HEK293 (cell line): Measurements from ENCODE around the gene CXCL14.

Experiments used
- CTCF ChIA-PET: fragments of 350-600 bp; formaldehyde crosslinking; extraction: SDS; loops from one replicate; lab custom pipeline; 2021; ENCODE audit warnings: antibody characterized with exemption; lab: Yijun Ruan, JAX
- POLR2A ChIA-PET: fragments of 300-600 bp; formaldehyde crosslinking; extraction: SDS; loops from one replicate; lab custom pipeline; 2020; ENCODE audit warnings: antibody characterized with exemption, inconsistent platforms; lab: Yijun Ruan, JAX
- H3K27ac ChIP-seq: fragments of 200-500 bp; sonication (Bioruptor generic); 2 replicates; pipeline ENCODE4 v1.5.1; 2014; ENCODE audit warnings: low read depth, low read length, control low read depth, inconsistent platforms; ENCODE audit errors: extremely low read depth
- H3K36me3 ChIP-seq, 2 experiments: fragments of 200-500 bp in 1 of 2; sonication (Bioruptor generic) in 1 of 2; 1 replicate in 1 of 2; 2 replicates in 1 of 2; pipeline ENCODE4 v1.5.1; 2014 to 2017; ENCODE audit warnings: inconsistent platforms in 2 of 2, low read length in 2 of 2; ENCODE audit not compliant: control insufficient read depth in 2 of 2, insufficient read depth in 1 of 2
- H3K4me1 ChIP-seq: fragments of 200-500 bp; sonication (Bioruptor generic); 2 replicates; pipeline ENCODE4 v1.5.1; 2014; ENCODE audit warnings: mild to moderate bottlenecking, low read length, inconsistent platforms; ENCODE audit not compliant: control insufficient read depth, insufficient read depth
- H3K4me3 ChIP-seq: 2 replicates; pipeline ENCODE4 v1.5.1; 2011; ENCODE audit warnings: low read depth, mild to moderate bottlenecking, control low read depth, low read length, moderate library complexity
- H3K9me3 ChIP-seq: fragments of 200-500 bp; sonication (Bioruptor generic); 2 replicates; pipeline ENCODE4 v1.5.1; 2014; ENCODE audit warnings: low read depth, low read length, inconsistent platforms; ENCODE audit not compliant: control insufficient read depth, insufficient read depth
- CTCF ChIP-seq: fragments of 450-650 bp; formaldehyde crosslinking; IDR thresholded peaks from 2 replicates; pipeline ENCODE4 v1.5.1; 2016; ENCODE audit warnings: missing biosample characterization, missing genetic modification characterization
- GLI4 ChIP-seq: fragments of 450-650 bp; formaldehyde crosslinking; IDR thresholded peaks from 2 replicates; pipeline ENCODE4 v1.5.1; 2016; ENCODE audit warnings: missing biosample characterization, missing genetic modification characterization
- GLIS1 ChIP-seq: fragments of 450-650 bp; formaldehyde crosslinking; IDR thresholded peaks from 2 replicates; pipeline ENCODE4 v1.5.1; 2016; ENCODE audit warnings: missing biosample characterization, missing genetic modification characterization
- GLIS2 ChIP-seq: fragments of 450-650 bp; formaldehyde crosslinking; IDR thresholded peaks from 2 replicates; pipeline ENCODE4 v1.5.1; 2016; ENCODE audit warnings: missing biosample characterization, missing genetic modification characterization
- HOXA7 ChIP-seq: sonication (generic); formaldehyde crosslinking; IDR thresholded peaks from 2 replicates; pipeline ENCODE4 v1.8.1; 2022; ENCODE audit warnings: missing genetic modification reagents, borderline replicate concordance
- PRDM4 ChIP-seq: fragments of 450-650 bp; formaldehyde crosslinking; IDR thresholded peaks from 2 replicates; pipeline ENCODE4 v1.5.1; 2017; ENCODE audit warnings: missing biosample characterization, missing genetic modification characterization
- SALL2 ChIP-seq: fragments of 450-650 bp; formaldehyde crosslinking; IDR thresholded peaks from 2 replicates; pipeline ENCODE4 v1.5.0; 2017; ENCODE audit warnings: missing biosample characterization, mild to moderate bottlenecking, missing genetic modification characterization, borderline replicate concordance
- ZBTB17 ChIP-seq: fragments of 450-650 bp; formaldehyde crosslinking; IDR thresholded peaks from 2 replicates; pipeline ENCODE4 v1.5.1; 2016; ENCODE audit warnings: missing biosample characterization, missing genetic modification characterization
- ZBTB26 ChIP-seq: fragments of 450-650 bp; formaldehyde crosslinking; optimal IDR thresholded peaks from 2 replicates; pipeline ENCODE3; 2016; ENCODE audit warnings: missing biosample characterization, mild to moderate bottlenecking, missing genetic modification characterization
- ZIC2 ChIP-seq: fragments of 450-650 bp; formaldehyde crosslinking; IDR thresholded peaks from 2 replicates; pipeline ENCODE4 v1.5.1; 2016; ENCODE audit warnings: missing biosample characterization, missing genetic modification characterization
- ZNF121 ChIP-seq: fragments of 450-650 bp; formaldehyde crosslinking; IDR thresholded peaks from 2 replicates; pipeline ENCODE4 v1.5.1; 2016; ENCODE audit warnings: missing biosample characterization, missing genetic modification characterization
- ZNF132 ChIP-seq: fragments of 450-650 bp; formaldehyde crosslinking; IDR thresholded peaks from 2 replicates; pipeline ENCODE4 v1.5.1; 2017; ENCODE audit warnings: missing biosample characterization, missing genetic modification characterization, borderline replicate concordance
- ZNF138 ChIP-seq: fragments of 450-650 bp; formaldehyde crosslinking; IDR thresholded peaks from 2 replicates; pipeline ENCODE4 v1.5.1; 2016; ENCODE audit warnings: missing biosample characterization, missing genetic modification characterization, borderline replicate concordance
- ZNF146 ChIP-seq: fragments of 450-650 bp; formaldehyde crosslinking; IDR thresholded peaks from 2 replicates; pipeline ENCODE4 v1.5.1; 2016; ENCODE audit warnings: missing biosample characterization, missing genetic modification characterization
- ZNF350 ChIP-seq: fragments of 450-650 bp; formaldehyde crosslinking; IDR thresholded peaks from 2 replicates; pipeline ENCODE4 v1.5.0; 2017; ENCODE audit warnings: missing biosample characterization, mild to moderate bottlenecking, missing genetic modification characterization
- ZNF394 ChIP-seq: fragments of 450-650 bp; formaldehyde crosslinking; IDR thresholded peaks from 2 replicates; pipeline ENCODE4 v1.5.1; 2016; ENCODE audit warnings: missing biosample characterization, missing genetic modification characterization, mild to moderate bottlenecking, moderate library complexity, borderline replicate concordance
- ZNF529 ChIP-seq: fragments of 450-650 bp; formaldehyde crosslinking; IDR thresholded peaks from 2 replicates; pipeline ENCODE4 v1.5.1; 2017; ENCODE audit warnings: missing genetic modification characterization, missing biosample characterization; ENCODE audit not compliant: insufficient replicate concordance
- ZNF549 ChIP-seq: fragments of 450-650 bp; IDR thresholded peaks from 2 replicates; pipeline ENCODE4 v1.5.1; 2018; ENCODE audit warnings: missing biosample characterization, missing genetic modification characterization, mild to moderate bottlenecking, inconsistent platforms, moderate library complexity
- ZNF654 ChIP-seq: fragments of 450-650 bp; formaldehyde crosslinking; IDR thresholded peaks from 2 replicates; pipeline ENCODE4 v1.5.1; 2016; ENCODE audit warnings: low read depth, missing biosample characterization, missing genetic modification characterization

The CXCL14 gene

GRCh38 chr5:135551593-135552447 lies 27.0 kb downstream of the CXCL14 start:
- CTCF ChIA-PET = interaction anchor here (0.6 to 13.3 kb wide), 45 partner anchors 10 to 1354 kb away, joined by 3 to 853 read pairs (median 4); partner anchors contain the start of gene NEUROG1
- TF ChIP-seq CTCF (tag by site-specific recombination) = peak; percentile 74
- peak; percentile 55; the same call in 1 of the 2 replicates for TF ChIP-seq ZIC2 (tag by site-specific recombination)
- TF ChIP-seq PRDM4 (tag by site-specific recombination) = no peak
- peak; percentile 79 for TF ChIP-seq ZNF654 (tag by site-specific recombination)
- 0 out of 2 replicates have a peak, but pooled peaks have one; percentile 21 for TF ChIP-seq ZBTB17 (tag by site-specific recombination)
- TF ChIP-seq ZNF549 (tag by site-specific recombination) = no peak
- TF ChIP-seq GLIS1 (tag by site-specific recombination) = 0 out of 2 replicates have a peak, but pooled peaks have one; percentile 24
- TF ChIP-seq ZNF132 (tag by site-specific recombination) = no peak
- no peak for TF ChIP-seq ZNF146 (tag by site-specific recombination)
- no peak for TF ChIP-seq ZNF350 (tag by site-specific recombination)
- 0 out of 2 replicates have a peak, but pooled peaks have one; percentile 29 for TF ChIP-seq GLIS2 (tag by site-specific recombination)
- no peak for TF ChIP-seq ZNF394 (tag by site-specific recombination)
- no peak for TF ChIP-seq ZNF529 (tag by site-specific recombination)
- TF ChIP-seq GLI4 = no peak
- TF ChIP-seq ZNF138 (tag by site-specific recombination) = no peak
- TF ChIP-seq ZNF121 (tag by site-specific recombination) = no peak
- no peak for TF ChIP-seq ZBTB26 (tag by site-specific recombination)
- TF ChIP-seq SALL2 = no peak
- TF ChIP-seq HOXA7 (CRISPR knock-in tag) = no peak
- TF ChIP-seq, all 188 proteins: peak for 6
- H3K4me3 ChIP-seq = no peak overlapping the region
- no peaks in the 10 kb centered on the region for H3K36me3 ChIP-seq
- no peak overlapping the region for H3K27ac ChIP-seq
- no peaks in the 10 kb centered on the region for H3K4me1 ChIP-seq
- POLR2A ChIA-PET = interaction anchor here (0.5 to 2.0 kb wide), 3 partner anchors 86 to 509 kb away, joined by 4 to 5 read pairs (median 4); no protein-coding TSS in a partner anchor
- H3K9me3 ChIP-seq = no peaks in the 10 kb centered on the region
